GM21423 (cell line): Measurements from ENCODE around the gene BCL6B.
"Not testable (repeated sequence)": the region's sequence is repeated elsewhere in the genome, so short reads cannot be mapped to it uniquely, and the experiment has no call there.

ENCODE experiments used
- ATAC-seq: cut with Tn5 transposase; IDR thresholded peaks from one replicate; pipeline ENCODE4 v1.9.1; 2021; ENCODE audit warnings: mild to moderate bottlenecking, moderate library complexity; ENCODE audit not compliant: unreplicated experiment

Gene BCL6B

GRCh38 chr17:7050583-7050982, 27.7 kb downstream of the BCL6B start:
- ATAC-seq: not testable (repeated sequence)

GRCh38 chr17:7056386-7056785, 33.5 kb downstream of the BCL6B start:
- ATAC-seq: no peak

GRCh38 chr17:7058831-7059447, 36.1 kb downstream of the BCL6B start:
- no peak for ATAC-seq

GRCh38 chr17:7060165-7060891, 37.5 kb downstream of the BCL6B start:
- no peak for ATAC-seq

GRCh38 chr17:7063518-7064094, 40.8 kb downstream of the BCL6B start:
- no peak for ATAC-seq

GRCh38 chr17:7064261-7064660, 41.4 kb downstream of the BCL6B start:
- no peak for ATAC-seq

- no peak for ATAC-seq
Observed at GRCh38 chr17:7067198-7067597, 44.3 kb downstream of the BCL6B start.

GRCh38 chr17:7068268-7068667, 45.4 kb downstream of the BCL6B start:
- no peak for ATAC-seq

GRCh38 chr17:7070712-7071111, 47.9 kb downstream of the BCL6B start:
- no peak for ATAC-seq

GRCh38 chr17:7072406-7072805, 49.6 kb downstream of the BCL6B start:
- ATAC-seq: no peak

- no peak for ATAC-seq
Observed at GRCh38 chr17:7074931-7075330, 52.1 kb downstream of the BCL6B start.

- no peak for ATAC-seq
Observed at GRCh38 chr17:7077911-7078546, 55.2 kb downstream of the BCL6B start.

GRCh38 chr17:7078711-7079110, 55.9 kb downstream of the BCL6B start:
- ATAC-seq: no peak
